Islet precursor cell (in vitro differentiated cells): ENCODE data around the gene DRC7.
"Not testable (repeated sequence)": the region's sequence is repeated elsewhere in the genome, so short reads cannot be mapped to it uniquely, and the experiment has no call there.

ENCODE experiments used
- DNase-seq: peaks from one replicate; pipeline ENCODE4 v3.0.0-alpha.2; 2018

The DRC7 gene

DNA sequence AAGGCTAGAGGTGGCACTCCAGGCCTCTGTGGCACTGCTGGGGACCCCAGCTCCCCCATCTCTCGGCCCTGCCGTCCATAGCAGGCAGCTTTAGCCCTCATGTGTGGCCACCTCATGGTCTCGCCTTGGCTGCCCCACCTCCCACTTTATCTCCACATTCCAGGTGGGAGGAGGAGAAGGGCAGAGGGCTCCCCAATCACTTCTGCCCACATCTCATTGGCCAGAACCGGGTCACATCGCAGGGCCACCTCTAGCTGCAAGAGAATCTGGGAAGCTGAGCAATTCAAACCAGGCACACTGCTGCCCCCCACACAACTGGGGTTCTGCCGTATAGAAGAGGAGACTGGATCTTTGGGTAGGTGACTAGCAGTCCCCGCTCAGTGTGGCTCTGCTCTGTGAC lies 1.6 kb downstream of the DRC7 start:
- DNase-seq = no peak

DNA sequence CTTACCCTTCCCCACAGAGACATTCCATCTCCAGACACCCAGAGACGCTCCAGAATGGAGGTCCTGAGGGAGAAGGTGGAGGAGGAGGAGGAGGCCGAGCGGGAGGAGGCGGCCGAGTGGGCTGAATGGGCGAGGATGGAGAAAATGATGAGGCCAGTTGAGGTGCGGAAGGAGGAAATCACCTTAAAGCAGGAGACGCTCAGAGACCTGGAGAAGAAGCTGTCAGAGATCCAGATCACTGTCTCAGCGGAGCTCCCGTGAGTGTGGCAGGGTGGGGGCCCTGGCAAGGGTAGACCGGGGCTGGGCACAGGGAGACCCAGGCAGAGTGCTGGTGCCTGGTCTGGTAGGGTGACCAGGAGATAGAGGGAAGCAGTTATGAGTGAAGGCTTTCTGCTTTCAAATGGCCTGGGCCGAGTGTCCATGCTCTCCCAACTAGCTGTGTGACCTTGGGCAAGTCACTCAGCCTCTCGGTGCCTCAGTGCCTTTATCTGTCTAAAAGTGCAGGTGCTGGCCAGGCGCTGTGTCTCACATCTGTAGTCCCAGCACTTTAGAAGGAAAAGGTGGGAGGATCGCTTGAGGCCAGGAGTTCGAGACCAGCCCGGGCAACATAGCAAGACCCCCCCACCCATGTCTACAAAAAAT lies 3.4 kb downstream of the DRC7 start:
- DNase-seq = no peak

DNA sequence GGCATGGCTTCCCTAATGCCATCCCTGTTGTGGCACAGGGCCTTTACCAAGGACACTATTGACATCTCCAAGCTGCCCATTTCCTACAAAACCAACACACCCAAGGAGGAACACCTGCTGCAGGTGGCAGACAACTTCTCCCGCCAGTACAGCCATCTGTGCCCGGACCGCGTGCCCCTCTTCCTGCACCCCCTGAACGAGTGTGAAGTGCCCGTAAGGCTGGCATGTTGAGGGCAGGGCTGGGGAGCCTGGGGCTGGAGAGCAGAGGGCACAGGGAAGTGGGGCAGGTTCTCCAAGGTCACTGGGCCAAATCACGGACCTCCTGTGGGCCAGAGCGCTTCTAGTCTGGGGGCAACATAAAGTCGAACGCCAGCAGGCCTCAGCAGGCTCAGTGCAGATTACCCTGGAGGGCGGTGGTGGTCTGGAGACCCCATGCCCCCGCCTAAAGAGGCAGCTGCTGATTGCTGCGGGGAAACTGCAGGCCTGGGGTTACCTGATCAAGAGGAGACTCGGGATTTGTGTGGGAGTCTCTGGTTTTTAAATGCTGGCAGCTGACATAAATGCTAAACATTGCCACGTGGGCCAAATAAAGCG lies 4.3 kb downstream of the DRC7 start:
- DNase-seq = no peak

DNA sequence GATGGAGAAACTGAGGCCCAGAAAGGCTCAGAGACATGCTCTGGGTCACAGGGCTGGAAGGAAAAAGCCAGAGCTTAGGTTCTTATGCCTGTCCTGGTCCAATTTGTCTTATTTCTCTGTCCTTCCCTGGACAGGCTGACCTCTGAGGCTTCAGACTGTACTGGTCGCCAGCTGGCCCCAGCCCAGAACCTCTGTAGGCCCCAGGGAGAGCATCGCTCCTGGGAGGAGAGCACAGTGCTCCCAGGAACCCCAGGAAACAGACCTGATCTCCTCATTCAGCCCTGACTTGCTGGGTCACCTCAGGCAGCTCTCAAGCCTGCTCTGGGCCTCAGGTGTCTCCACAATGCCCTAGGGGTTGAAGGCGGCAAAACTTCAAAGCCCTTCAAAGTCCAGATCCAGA lies 4.9 kb downstream of the DRC7 start:
- no peak for DNase-seq

DNA sequence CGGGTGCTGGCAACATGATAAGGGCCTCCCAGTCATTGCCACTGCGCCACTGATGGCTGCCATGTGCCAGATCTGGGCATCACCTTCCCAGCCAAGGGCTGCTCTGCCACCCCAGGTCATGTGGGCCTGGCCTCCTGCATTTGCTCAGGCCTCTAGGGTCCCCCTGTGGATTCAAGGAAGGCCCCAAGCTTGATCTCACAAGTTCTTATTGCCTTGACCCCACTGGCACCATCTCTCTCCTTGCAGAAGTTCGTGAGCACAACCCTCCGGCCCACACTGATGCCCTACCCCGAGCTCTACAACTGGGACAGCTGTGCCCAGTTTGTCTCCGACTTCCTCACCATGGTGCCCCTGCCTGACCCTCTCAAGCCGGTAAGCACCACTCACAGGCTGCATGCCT lies 5.3 kb downstream of the DRC7 start:
- no peak for DNase-seq

DNA sequence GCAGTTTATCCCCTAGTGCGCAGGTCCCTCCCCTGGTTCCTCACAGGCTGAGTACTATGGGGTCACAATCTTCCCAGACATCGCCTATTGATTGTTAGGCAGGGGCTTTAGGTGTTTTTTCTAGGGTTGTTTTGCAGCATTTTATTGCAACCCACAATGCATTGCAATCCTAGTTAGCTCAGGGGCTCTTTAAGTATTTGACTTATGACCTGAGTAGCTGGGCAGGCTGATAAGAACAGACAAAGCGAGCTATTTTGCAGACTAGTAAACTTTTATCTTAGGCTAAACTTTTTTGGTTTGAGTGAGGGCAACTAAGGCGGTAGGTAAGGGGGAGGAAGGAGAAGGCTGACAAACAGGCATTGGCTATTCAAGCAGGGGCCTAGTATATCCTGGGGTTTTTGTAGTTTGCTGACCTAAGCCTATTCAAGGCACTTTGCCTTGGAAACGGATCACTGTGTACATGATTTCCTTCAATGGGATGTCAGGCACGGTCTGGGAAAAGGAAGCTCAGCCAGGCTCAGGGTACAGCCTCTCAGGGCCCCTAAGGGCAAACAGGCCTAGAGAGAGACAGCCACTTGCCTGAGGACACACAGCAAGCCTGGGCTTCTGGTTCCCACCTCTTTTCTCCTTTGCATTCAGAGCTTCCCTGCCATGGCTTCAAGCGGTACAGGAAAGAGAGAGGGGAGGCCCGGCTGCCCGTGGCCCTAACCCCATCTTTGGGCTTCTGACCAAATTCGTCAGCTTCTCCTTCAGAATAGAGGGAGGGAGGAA lies 6.4 kb downstream of the DRC7 start:
- peak; percentile 69 for DNase-seq

DNA sequence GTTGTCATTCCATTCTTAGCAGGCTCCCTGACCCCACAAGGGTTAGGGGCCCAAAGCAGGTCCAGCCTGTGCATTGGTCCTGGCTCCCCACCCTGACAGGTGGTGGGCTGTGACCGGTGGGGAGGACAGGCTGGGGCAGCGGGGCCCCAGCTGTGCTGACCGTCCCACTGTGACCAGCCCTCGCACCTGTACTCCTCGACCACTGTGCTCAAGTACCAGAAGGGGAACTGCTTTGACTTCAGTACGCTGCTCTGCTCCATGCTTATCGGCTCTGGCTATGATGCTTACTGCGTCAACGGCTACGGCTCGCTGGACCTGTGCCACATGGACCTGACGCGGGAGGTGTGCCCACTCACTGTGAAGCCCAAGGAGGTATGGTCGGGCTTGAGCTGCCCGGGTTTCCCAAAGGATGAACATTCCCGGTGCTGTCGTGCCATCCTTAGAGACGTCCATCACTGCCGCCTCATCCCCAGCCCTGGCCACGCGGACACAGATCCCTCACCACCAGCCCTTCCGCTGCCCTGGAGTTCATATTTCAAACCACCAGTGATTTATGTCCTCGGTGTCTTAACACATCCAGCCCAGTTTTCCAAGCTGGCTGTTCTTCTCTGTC lies 7.3 kb downstream of the DRC7 start:
- DNase-seq = no peak

DNA sequence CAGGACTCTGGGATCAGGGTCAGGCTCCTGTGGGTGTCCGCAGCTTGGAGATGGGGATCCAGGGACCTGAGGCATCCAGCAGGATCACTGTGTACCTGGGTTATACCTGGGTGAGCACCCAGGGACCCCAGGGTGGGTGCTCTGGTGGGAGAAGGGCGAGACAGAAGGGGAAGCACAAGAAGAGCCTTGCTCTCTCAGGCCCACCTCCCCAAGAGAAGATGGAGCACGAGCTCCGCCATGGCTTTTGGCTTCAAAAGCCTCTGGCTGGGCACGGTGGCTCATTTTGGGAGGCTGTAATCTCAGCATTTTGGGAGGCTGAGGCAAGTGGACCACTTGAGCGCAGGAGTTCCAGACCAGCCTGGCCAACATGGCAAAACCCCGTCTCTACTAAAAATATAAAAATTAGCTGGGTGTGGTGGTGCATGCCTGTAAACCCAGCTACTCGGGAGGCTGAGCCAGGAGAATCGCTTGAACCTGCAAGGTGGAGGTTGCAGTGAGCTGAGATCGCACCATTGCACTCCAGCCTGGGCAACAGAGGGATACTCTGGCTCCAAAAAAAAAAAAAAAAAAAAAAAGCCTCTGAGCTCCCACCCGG lies 8.9 kb downstream of the DRC7 start:
- DNase-seq = no peak

DNA sequence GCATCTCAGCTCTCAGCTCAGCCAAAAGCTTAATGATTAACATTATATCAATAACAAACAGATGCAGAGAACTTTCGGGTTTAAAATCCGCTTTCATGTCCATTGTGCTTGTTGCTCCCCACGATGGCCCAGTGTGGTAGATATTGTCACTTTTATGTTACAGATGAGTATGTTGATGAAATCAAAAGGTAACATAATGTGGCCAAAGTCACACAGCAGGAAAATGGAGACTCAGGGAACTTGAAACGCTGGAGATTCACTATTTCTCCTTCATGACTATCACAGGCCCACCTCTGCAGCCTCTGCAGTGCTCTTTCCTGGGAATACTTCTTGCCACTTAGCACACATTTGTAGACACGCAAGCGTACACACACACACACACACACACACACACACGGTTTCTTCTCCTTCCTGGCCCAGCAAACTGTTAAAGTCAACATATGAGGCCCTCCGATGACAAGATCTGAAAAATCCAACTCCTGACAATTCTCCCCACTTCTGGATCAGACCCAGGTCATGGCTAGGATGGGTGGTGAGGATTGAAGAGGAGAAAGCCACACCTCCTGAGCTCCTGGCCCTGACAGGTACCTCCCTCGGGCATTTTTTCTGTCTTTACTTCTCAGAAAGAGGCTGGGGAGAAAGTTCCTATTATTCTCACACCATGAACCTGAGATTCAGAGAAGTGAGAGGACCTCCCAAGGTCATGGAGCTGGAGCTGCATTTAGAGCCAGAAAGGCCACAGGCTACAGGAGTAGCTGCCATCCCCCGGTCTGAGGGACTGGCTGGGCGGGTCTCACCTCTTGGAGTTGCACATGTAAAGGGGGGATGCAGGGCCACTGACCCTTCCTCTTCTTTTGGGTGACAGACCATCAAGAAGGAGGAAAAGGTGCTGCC lies 9.7 kb downstream of the DRC7 start:
- no peak for DNase-seq

DNA sequence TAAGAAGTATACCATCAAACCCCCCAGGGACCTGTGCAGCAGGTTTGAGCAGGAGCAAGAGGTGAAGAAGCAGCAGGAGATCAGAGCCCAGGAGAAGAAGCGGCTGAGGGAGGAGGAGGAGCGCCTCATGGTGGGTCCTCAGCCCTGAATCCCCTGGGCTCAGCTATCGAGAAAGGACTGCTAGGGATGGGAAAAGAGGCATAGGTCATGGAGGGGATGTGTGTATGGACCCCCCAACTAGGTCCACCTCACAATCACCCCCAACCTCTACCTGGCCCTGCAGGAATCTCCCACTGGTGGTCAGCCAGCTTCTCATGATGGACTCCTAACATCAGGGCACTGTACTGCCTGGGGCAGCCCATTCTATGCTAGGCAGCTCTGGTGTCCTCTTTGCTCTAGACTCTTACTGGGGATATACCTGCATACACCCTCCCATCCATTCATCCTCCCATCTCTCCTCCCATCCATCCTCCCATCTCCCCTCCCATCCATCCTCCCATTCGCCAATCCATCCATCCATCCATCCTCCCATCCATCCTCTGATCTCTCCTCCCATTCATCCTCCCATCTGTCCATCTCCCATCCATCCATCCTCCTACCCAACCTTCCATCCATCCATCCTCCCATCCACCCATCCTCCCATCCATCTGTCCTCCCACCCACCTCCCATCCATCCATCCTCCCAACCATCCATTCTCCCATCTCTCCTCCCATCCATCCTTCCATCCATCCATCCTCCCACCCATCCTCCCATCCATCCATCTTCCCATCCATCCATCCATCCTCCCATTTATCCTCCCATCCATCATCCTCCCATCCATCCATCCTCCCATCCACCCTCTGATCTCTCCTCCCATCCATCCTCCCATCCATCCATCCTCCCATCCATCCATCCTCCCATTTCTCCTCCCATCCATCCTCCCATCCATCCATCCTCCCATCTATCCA lies 10.6 kb downstream of the DRC7 start:
- DNase-seq = no peak

DNA sequence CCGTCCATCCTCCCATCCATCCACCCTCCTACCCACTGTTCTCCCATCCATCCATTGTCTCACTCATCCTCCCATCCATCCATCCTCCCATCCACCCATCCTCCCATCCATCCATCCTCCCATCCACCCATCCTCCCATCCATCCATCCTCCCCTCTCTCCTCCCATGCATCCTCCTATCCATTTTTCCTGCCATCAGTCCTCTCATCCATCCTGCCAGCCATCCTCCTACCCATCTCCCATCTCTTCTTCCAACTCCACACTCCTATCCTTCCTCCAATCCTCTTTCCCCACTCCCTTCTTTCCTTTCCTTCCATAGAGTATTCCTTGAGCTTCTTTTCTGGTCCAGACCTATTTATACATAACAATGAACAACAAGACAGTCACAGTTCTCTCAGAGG lies 12.1 kb downstream of the DRC7 start:
- DNase-seq = no peak

DNA sequence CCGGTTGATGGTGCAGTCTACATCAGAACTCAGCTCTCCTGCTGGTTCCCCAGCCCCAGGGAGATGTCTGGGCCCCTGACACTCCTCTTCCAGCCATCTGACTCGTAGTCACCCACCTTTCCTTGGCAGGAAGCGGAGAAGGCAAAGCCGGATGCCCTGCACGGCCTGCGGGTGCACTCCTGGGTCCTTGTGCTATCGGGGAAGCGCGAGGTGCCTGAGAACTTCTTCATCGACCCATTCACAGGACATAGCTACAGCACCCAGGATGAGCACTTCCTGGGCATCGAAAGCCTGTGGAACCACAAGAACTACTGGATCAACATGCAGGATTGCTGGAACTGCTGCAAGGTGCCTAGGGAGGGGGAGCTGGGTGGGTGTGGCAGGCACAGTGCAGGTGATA lies 12.7 kb downstream of the DRC7 start:
- DNase-seq = no peak

DNA sequence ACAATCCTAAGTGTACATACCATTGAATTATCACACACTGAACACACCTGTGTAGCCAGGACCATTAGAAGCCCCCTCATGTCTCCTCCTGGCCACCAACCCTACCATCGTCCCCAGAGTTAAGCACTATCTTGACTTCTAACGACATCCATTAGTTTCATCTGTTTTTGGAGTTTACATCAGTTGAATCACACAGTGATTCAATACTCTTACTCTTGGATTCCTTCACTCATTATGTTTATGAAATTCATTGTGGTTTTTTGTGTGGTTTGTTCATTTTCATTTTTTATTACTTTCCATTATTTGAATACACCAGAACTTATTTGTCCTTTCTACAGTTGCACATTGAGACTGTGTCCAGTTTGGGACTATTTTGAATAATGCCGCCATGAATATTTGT lies 13.6 kb downstream of the DRC7 start:
- DNase-seq = no peak

DNA sequence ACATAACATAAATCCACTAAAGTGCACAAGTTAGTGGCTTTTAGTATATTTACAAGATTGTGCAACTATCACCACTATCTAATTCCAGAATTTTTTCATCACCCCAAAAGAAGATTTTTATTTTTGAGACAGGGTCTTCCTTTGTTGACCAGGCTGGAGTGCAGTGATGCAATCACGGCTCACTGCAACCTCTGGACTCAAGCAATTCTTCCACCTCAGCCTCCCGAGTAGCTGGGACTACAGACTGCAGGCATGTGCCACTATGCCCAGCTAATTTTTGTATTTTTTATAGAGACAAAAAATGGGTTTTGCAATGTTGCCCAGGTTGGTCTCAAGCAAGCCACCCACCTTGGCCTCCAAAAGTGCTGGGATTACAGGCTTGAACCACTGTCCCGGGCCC lies 15.1 kb downstream of the DRC7 start:
- no peak for DNase-seq

DNA sequence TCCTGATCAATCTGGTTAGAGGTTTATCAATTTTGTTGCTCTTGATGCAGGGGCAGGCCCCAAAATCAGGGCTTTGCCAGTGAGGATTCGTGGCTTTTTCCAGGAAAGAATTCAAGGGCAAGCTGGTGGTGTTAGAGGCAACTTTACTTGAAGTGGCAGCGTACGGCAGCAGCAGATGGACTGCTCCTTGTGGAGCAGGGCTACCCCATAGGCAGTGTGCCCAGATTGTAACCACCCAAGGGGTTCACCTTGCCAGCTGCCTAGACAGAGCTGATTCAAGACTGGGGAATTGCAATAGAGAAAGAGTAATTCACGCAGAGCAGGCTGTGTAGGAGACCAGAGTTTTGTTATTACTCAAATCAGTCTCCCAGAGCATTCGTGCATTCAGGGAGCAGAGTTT lies 16.7 kb downstream of the DRC7 start:
- no peak for DNase-seq

DNA sequence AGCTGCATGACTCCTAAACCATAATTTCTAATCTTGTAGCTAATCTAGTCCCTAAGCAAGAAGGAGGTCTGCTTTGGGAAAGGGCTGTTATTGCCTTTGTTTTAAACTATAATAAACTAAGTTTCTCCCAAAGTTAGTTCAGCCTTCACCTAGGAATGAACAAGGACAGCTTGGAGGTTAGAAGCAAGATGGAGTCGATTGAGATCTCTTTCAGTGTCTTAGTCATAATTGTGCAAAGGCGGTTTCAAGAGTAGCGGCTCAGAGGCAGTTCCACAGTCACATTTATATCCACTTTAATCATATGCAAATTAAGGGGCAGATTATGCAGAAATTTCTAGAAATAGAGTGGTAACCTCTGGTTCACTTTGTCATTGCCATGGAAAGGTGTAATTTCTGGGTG lies 17.4 kb downstream of the DRC7 start:
- DNase-seq = no peak

DNA sequence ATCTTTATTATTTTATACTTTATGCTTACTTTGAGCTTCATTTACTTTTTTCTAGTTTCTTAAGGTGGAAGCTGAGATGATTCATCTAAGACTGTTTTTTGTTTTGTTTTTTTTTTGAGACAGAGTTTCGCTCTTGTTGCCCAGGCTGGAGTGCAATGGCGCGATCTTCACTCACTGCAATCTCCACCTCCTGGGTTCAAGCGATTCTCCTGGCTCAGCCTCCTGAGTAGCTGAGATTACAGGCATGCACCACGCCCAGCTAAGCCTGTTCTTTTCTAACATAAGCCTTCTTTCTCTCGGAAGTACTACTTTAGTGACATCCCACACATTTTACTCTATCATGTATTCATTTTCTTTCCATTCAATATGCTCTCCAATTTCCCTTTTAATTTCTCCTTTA lies 18.0 kb downstream of the DRC7 start:
- not testable (repeated sequence) for DNase-seq

DNA sequence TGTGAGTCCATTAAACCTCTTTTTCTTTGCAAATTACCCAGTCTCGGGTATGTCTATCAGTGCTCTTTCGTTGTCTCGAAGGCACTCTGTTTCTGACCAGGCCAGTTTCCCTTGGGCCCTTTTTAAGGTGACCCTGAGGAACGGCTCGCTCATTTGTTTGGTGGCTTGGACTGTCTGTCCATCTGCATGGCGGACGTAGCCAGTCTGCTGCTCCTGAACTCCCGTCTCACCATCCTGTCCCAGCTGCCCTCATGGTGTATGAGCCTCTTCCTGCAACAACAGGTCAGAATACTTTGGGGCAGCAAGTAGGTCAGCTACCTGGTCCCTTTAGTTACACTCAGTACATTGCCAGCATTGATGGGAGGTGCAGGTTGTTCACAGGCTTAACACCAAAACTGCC lies 19.0 kb downstream of the DRC7 start:
- no peak for DNase-seq

DNA sequence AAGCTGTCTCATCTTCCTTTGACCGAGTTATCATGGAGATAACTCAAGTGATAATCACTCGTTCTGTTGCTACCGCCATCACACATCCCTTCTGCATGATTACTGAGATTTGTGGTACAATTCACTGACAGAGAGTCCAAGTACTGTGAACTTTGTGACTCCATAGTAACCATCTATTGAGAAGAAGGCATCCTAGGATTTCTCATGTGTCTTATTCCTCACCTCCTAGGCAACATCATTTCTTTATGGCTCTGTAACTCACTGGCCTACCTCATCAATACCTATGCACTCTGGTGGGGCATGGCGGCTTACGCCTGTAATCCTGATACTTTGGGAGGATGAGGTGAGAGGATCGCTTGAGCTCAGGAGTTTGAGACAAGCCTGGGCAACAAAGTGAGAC lies 19.4 kb downstream of the DRC7 start:
- no peak for DNase-seq

DNA sequence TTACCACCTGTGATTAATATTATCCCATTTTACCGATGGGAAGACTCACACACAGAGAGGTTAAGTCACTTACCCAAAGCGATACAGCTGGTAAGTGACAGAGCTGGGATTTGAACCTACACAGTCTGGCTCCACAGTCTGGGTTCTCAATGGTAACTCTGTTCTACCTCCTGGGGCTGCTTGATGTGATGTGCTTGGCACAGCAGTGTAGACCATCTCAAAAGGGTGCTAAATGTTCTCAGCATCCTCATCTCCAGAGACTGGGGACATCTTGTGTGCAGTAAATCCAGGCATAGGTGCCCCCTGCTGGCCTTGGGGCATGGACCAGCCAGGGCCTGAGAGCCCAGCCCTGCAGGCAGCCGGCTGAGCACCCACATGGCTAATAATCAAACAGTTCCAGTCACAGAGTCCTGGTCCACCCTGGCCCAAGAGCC lies 25.6 kb downstream of the DRC7 start:
- peak; percentile 80 for DNase-seq
